Transverse colon (tissue), 4 donors: ENCODE results near the gene RGS10. TPM values are rescaled to one million over a fixed set of nuclear protein-coding genes. Genes with fewer than 3 reads are reported as not detected.

Experiments
- DNase-seq: peaks from one replicate; pipeline ENCODE4 v3.0.0-alpha.2; 2019
- H3K27ac ChIP-seq, 4 donors: fragments of 200-600 bp; sonication (generic); 2 replicates each; pipeline ENCODE4 v1.5.1; 2016 to 2018; ENCODE audit warnings: inconsistent platforms in 4 of 4
- H3K27me3 ChIP-seq: fragments of 200-600 bp; sonication (generic); 2 replicates; pipeline ENCODE4 v1.5.1; 2017; ENCODE audit warnings: inconsistent platforms
- H3K36me3 ChIP-seq, 4 donors: fragments of 200-600 bp; sonication (generic); 2 replicates each; pipeline ENCODE4 v1.5.1; 2017 to 2019; ENCODE audit warnings: inconsistent platforms in 4 of 4
- H3K4me1 ChIP-seq, 4 donors: fragments of 200-600 bp; sonication (generic); 2 replicates each; pipeline ENCODE4 v1.5.1; 2017 to 2020; ENCODE audit warnings: inconsistent platforms in 4 of 4
- H3K4me3 ChIP-seq, 4 donors: fragments of 200-600 bp; sonication (generic); 1 replicate in 1 of 4; 2 replicates in 3 of 4; pipeline versions ENCODE4 v1.5.1 to v1.6.1; 2017 to 2019; ENCODE audit warnings: inconsistent platforms in 4 of 4
- H3K9me3 ChIP-seq, 2 donors: fragments of 200-600 bp; sonication (generic); 2 replicates each; pipeline ENCODE4 v1.5.1; 2017 to 2019; ENCODE audit warnings: inconsistent platforms in 2 of 2
- EP300 ChIP-seq: sonication (generic); formaldehyde crosslinking; IDR thresholded peaks from one replicate; pipeline ENCODE4 v1.6.1; 2017; ENCODE audit warnings: antibody characterized with exemption, low read depth
- POLR2A ChIP-seq: fragments of 450-650 bp; IDR thresholded peaks from one replicate; pipeline ENCODE4 v1.6.1; 2016; ENCODE audit warnings: antibody characterized with exemption, mild to moderate bottlenecking, moderate library complexity
- POLR2AphosphoS5 ChIP-seq, 3 donors: sonication (generic); formaldehyde crosslinking; IDR thresholded peaks; one replicate each; pipeline ENCODE4 v1.6.1; 2016; ENCODE audit warnings: antibody characterized with exemption in 3 of 3
- WGBS, 2 donors: methylation state at CpG; one replicate each; pipeline ENCODE4 v1.1.5; 2018; ENCODE audit warnings: low coverage in 1 of 2; 5-methylcytosine and 5-hydroxymethylcytosine counted together
- in situ Hi-C, 4 donors: fragments of 200-750 bp; cut with MboI; loops; one replicate each; pipeline versions ENCODE4 v1.15.0 to v1.15.1; 2017; ENCODE audit warnings: low sequenced_read_pairs in 3 of 4, low pct_ligation_motif_present in 1 of 4, low pct_unique_long_range_greater_than_20kb in 1 of 4
- intact Hi-C: fragments of 100-400 bp; cut with DNase I; formaldehyde crosslinking; loops from one replicate; pipeline ENCODE4 v1.15.1; 2023; ENCODE audit warnings: low total_unique reads
- total RNA-seq, 4 donors: library from RNA; depleted of rRNA; stranded (reverse); fragments of >200 nt; gene quantifications; one replicate each; pipeline ENCODE4 v1.1.0, GENCODE V29; 2016
- TF ChIP-seq, protein P1 (sequence below), 5 experiments: fragments of 200-600 bp in 3 of 5; fragments of 450-650 bp in 2 of 5; sonication (generic) in 3 of 5; IDR thresholded peaks; 1 replicate in 2 of 5; 2 replicates in 3 of 5; pipeline ENCODE4 v1.5.1; 2016 to 2017; ENCODE audit warnings: antibody characterized with exemption in 5 of 5, inconsistent platforms in 3 of 5, mild to moderate bottlenecking in 2 of 5, moderate library complexity in 1 of 5

The RGS10 gene
- total RNA-seq, 4 donors from 2014 or later: 26.3 to 47.1 (median 38.8) TPM

DNA sequence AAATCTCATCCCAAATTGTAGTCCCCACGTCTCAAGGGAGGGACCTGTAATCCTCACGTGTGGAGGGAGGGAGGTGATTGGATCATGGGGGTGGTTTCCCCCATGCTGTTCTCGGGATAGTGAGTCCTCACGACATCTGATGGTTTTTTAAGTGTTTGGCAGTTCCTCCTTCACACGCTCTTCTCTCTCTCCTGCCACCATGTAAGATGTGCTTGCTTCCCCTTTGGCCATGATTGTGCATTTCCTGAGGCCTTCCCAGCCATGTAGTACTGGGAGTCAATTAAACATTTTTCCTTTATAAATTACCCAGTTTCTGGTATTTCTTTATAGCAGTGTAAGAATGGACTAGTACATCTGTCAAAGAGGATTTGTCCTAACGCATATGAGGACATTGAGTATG is 59.5 kb downstream of the RGS10 start:
- Histone ChIP-seq H3K4me3 (no peak overlapping the region), H3K27ac (no peak overlapping the region), H3K36me3 (no peaks in the 10 kb centered on the region), H3K9me3 (no peaks in the 10 kb centered on the region), H3K4me1 (no peaks in the 10 kb centered on the region), H3K27me3 (no peaks in the 10 kb centered on the region)
- DNase-seq: no peak
- intact Hi-C loops (no loop called here), in situ Hi-C loops (no loop called here)
- no peak for TF ChIP-seq EP300
- no peak for TF ChIP-seq POLR2A
- TF ChIP-seq, protein P1, sequence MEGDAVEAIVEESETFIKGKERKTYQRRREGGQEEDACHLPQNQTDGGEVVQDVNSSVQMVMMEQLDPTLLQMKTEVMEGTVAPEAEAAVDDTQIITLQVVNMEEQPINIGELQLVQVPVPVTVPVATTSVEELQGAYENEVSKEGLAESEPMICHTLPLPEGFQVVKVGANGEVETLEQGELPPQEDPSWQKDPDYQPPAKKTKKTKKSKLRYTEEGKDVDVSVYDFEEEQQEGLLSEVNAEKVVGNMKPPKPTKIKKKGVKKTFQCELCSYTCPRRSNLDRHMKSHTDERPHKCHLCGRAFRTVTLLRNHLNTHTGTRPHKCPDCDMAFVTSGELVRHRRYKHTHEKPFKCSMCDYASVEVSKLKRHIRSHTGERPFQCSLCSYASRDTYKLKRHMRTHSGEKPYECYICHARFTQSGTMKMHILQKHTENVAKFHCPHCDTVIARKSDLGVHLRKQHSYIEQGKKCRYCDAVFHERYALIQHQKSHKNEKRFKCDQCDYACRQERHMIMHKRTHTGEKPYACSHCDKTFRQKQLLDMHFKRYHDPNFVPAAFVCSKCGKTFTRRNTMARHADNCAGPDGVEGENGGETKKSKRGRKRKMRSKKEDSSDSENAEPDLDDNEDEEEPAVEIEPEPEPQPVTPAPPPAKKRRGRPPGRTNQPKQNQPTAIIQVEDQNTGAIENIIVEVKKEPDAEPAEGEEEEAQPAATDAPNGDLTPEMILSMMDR (IDR thresholded peaks at IDR 0.05): no peak
- TF ChIP-seq POLR2AphosphoS5 (IDR thresholded peaks at IDR 0.05): no peak
- 89 to 91% methylated on average over 1 to 6 of the region's 6 CpGs for WGBS, 2 donors

DNA sequence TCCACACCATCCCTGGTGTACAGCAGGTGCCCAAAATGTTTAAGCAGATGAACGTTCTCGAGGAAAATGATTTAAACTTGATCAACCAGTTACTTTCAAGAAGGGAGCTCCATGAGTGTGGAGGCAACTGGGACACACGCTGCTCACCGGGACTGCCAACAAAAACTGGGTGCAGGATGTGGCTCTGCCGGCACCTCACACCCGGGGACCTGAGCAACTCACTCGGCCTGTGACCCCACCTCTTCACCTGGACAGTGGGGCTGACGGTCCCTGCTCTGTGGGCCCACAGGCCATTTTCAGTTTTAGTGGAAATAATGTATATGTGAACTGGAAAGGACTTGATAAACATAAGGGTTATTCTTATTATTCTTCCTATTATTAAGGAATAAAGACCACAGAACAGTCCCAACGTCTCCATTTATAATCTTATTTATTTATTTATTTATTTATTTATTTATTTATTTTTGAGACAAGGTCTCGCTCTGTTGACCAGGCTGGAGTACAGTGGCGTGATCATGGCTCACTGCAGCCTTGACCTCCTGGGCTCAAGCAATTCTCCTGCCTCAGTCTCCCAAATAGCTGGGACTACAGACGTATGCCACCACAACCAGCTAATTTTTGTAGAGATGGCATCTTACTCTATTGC is 60.6 kb downstream of the RGS10 start:
- 60 to 93% methylated on average over 1 to 12 of the region's 12 CpGs for WGBS, 2 donors
- Histone ChIP-seq H3K4me1 (no peaks in the 10 kb centered on the region), H3K27ac (no peak overlapping the region), H3K27me3 (no peaks in the 10 kb centered on the region), H3K4me3 (no peak overlapping the region), H3K9me3 (no peaks in the 10 kb centered on the region), H3K36me3 (no peaks in the 10 kb centered on the region)
- in situ Hi-C loops: no loop called here
- intact Hi-C loops: no loop called here
- no peak for DNase-seq
- TF ChIP-seq POLR2AphosphoS5 (IDR thresholded peaks at IDR 0.05): no peak
- TF ChIP-seq, protein P1 (IDR thresholded peaks at IDR 0.05): no peak
- TF ChIP-seq EP300: no peak
- TF ChIP-seq POLR2A: no peak

DNA sequence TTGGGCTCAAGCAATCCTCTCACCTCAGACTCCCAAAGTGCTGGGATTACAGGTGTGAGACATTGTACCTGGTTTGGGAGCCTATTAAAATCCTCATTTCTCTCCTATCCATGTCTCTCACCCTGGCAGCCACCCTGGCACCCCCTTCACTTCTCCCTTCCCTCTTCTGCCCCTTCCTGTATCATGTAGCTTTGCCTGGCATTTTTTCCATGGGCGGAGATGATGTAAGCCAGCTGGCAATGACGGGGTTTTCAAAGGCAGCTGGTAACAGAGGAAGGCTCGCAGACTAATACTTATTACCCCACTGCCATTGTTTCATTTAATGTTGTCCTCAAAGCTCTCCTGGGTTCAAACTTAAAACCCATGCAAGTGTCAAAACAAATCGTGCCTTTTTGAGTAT is 61.9 kb downstream of the RGS10 start:
- in situ Hi-C loops (no loop called here), intact Hi-C loops (no loop called here)
- TF ChIP-seq, protein P1 (IDR thresholded peaks at IDR 0.05): no peak
- TF ChIP-seq EP300: no peak
- TF ChIP-seq POLR2A: no peak
- TF ChIP-seq POLR2AphosphoS5 (IDR thresholded peaks at IDR 0.05): no peak
- 0 to 60% methylated on average over 1 to 4 of the region's 4 CpGs for WGBS, 2 donors
- DNase-seq: no peak
- Histone ChIP-seq H3K27me3 (no peaks in the 10 kb centered on the region), H3K4me3 (no peak overlapping the region), H3K4me1 (no peaks in the 10 kb centered on the region), H3K36me3 (no peaks in the 10 kb centered on the region), H3K9me3 (no peaks in the 10 kb centered on the region), H3K27ac (no peak overlapping the region)

DNA sequence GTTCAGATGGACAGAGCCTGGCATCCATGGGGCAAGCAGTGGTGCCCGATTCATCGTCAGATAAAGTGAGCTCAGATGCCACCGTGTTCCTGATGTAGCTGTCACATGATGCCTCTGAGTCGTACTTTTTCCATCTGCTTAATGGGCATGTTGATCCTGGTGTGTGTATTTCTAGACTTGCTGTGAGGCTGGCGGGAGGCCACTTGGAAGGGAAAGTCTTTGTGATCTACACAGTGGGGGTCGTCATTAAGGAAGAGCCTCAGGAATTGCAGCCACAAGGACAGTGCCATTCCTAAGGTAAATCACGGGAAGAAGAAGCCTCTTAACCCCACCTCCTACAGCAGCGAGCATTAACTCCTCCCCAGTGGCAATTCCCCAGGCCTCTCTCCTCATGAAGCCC is 63.0 kb downstream of the RGS10 start:
- DNase-seq: no peak
- Histone ChIP-seq H3K4me1 (no peaks in the 10 kb centered on the region), H3K4me3 (no peak overlapping the region), H3K27ac (no peak overlapping the region), H3K36me3 (no peaks in the 10 kb centered on the region), H3K9me3 (no peaks in the 10 kb centered on the region), H3K27me3 (no peaks in the 10 kb centered on the region)
- in situ Hi-C loops (no loop called here), intact Hi-C loops (no loop called here)
- TF ChIP-seq POLR2AphosphoS5 (IDR thresholded peaks at IDR 0.05): no peak
- TF ChIP-seq EP300: no peak
- TF ChIP-seq, protein P1 (IDR thresholded peaks at IDR 0.05): no peak
- no peak for TF ChIP-seq POLR2A
- WGBS, 2 donors: 61% methylated on average over 8 of the region's 8 CpGs; no CpG with 5 or more reads in 1 of the 2 donors
